KOPT-K1 (cell line): ENCODE data around the gene ACSF2.

Source experiments
- H3K27ac ChIP-seq: fragments of 200-600 bp; sonication (generic); 2 replicates; pipeline ENCODE4 v1.5.1; 2016; ENCODE audit warnings: antibody characterized with exemption, mild to moderate bottlenecking, low read depth, low read length; ENCODE audit not compliant: poor library complexity, severe bottlenecking
- H3K36me3 ChIP-seq: fragments of 200-600 bp; sonication (generic); 2 replicates; pipeline ENCODE4 v1.5.1; 2017; ENCODE audit warnings: antibody characterized with exemption, mild to moderate bottlenecking, low read length, moderate library complexity; ENCODE audit not compliant: insufficient read depth
- H3K9me3 ChIP-seq: fragments of 200-600 bp; sonication (generic); 2 replicates; pipeline ENCODE4 v1.5.1; 2017; ENCODE audit warnings: antibody characterized with exemption, low read length, mild to moderate bottlenecking; ENCODE audit not compliant: insufficient read depth, poor library complexity, severe bottlenecking

ACSF2 gene

DNA sequence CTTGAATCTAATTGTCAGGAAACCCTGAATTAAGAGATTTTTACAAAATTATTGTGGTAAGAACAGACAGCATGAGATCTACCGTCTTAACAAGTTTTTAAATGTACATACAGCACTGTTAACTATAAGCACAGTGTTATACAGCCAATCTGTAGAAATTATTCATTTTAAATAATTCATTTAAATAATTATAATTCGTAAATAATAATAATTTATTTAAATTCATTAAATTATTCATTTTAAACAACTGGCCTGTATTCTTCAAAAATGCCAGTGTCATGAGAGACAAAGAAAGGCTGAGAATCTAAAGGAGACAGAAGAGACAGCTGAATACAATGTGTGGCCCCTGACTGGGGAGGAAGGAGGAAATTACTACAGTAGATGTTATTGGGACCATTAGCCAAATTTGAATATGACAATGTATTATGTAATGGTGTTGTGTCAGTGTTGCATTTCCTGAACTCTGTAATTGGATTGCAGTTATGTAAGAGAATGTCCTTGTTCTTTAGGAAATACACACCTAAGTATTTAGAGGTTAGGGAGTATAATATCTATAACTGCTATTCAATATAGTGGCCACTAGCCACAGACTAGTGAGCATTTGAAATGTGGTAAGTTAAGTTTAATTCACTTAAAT, 55.0 kb downstream of the ACSF2 start:
- H3K27ac ChIP-seq: no peak overlapping the region
- H3K9me3 ChIP-seq: no peaks in the 10 kb centered on the region
- H3K36me3 ChIP-seq: peaks cover 47% of the 10 kb centered on the region

GRCh38 chr17:50481648-50482047, 55.6 kb downstream of the ACSF2 start:
- no peaks in the 10 kb centered on the region for H3K9me3 ChIP-seq
- peaks cover 50% of the 10 kb centered on the region for H3K36me3 ChIP-seq
- no peak overlapping the region for H3K27ac ChIP-seq

- H3K27ac ChIP-seq: no peak overlapping the region
Measured at GRCh38 chr17:50482110-50482509, 56.1 kb downstream of the ACSF2 start.

GRCh38 chr17:50482516-50482915, 56.5 kb downstream of the ACSF2 start:
- no peaks in the 10 kb centered on the region for H3K9me3 ChIP-seq
- H3K27ac ChIP-seq: no peak overlapping the region
- peaks cover 59% of the 10 kb centered on the region for H3K36me3 ChIP-seq

More at GRCh38 chr17:50482110-50482509, 56.1 kb downstream of the ACSF2 start:
- H3K36me3 ChIP-seq: peaks cover 55% of the 10 kb centered on the region
- H3K9me3 ChIP-seq: no peaks in the 10 kb centered on the region

DNA sequence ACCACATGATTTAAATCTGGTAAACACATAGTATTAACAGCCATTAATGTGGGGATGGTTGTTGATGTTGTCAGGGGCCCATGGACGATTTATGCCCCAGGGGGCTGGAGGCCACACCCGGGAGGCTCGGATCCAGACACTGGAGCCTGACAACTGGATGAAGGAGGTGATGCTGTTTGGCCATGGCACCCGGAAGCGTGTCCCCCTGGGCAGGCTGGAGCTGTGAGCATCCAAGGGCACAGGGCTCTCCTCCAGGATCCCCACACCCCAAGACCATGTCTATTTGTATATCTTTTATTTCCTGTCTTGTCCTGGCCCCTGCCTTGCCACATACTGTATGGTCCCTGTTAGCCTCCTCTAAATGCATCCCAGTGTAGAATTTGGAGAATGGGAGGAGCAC, 57.2 kb downstream of the ACSF2 start:
- no peaks in the 10 kb centered on the region for H3K9me3 ChIP-seq
- peaks cover 64% of the 10 kb centered on the region for H3K36me3 ChIP-seq
- H3K27ac ChIP-seq: no peak overlapping the region

GRCh38 chr17:50484386-50485155, 58.6 kb downstream of the ACSF2 start:
- Histone ChIP-seq H3K9me3 (no peaks in the 10 kb centered on the region), H3K36me3 (peaks cover 66% of the 10 kb centered on the region), H3K27ac (no peak overlapping the region)

- H3K27ac ChIP-seq: no peak overlapping the region
Measured at GRCh38 chr17:50487213-50488096, 61.4 kb downstream of the ACSF2 start.

GRCh38 chr17:50488880-50489279, 62.9 kb downstream of the ACSF2 start:
- Histone ChIP-seq H3K9me3 (no peaks in the 10 kb centered on the region), H3K36me3 (peaks cover 40% of the 10 kb centered on the region)

More at GRCh38 chr17:50487213-50488096, 61.4 kb downstream of the ACSF2 start:
- peaks cover 53% of the 10 kb centered on the region for H3K36me3 ChIP-seq
- no peaks in the 10 kb centered on the region for H3K9me3 ChIP-seq

DNA sequence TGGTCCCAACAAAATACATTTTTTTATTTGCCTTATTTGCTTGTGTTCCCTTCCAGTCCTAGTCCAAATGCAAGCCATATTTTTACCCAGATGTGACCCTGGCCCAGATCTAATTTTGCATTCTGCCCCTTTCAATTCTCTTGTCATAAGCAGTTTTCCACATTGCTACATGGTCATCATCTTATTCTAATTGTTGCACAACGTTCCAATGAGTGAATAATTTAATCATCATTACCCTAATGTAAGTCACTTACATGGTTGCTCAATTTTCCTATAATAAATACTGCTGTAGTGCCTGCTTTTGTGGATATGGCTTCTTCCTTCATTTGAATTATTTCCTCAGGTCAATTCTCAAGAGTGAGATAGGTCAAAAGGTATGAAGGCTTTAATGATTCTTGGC, 65.5 kb downstream of the ACSF2 start:
- Histone ChIP-seq H3K9me3 (no peaks in the 10 kb centered on the region), H3K36me3 (peaks cover 16% of the 10 kb centered on the region; the same call in 1 of the 2 replicates), H3K27ac (no peak overlapping the region)

More at GRCh38 chr17:50488880-50489279, 62.9 kb downstream of the ACSF2 start:
- H3K27ac ChIP-seq: no peak overlapping the region

- peaks cover 10% of the 10 kb centered on the region; the same call in 1 of the 2 replicates for H3K36me3 ChIP-seq
- no peak overlapping the region for H3K27ac ChIP-seq
- no peaks in the 10 kb centered on the region for H3K9me3 ChIP-seq
Measured at GRCh38 chr17:50492214-50492613, 66.2 kb downstream of the ACSF2 start.

- H3K36me3 ChIP-seq: no peaks in the 10 kb centered on the region
- no peaks in the 10 kb centered on the region for H3K9me3 ChIP-seq
- no peak overlapping the region for H3K27ac ChIP-seq
Measured at GRCh38 chr17:50493744-50494143, 67.7 kb downstream of the ACSF2 start.

GRCh38 chr17:50495217-50495823, 69.3 kb downstream of the ACSF2 start:
- Histone ChIP-seq H3K27ac (no peak overlapping the region), H3K9me3 (no peaks in the 10 kb centered on the region), H3K36me3 (no peaks in the 10 kb centered on the region)

GRCh38 chr17:50495918-50496317, 69.9 kb downstream of the ACSF2 start:
- Histone ChIP-seq H3K27ac (no peak overlapping the region), H3K9me3 (no peaks in the 10 kb centered on the region), H3K36me3 (no peaks in the 10 kb centered on the region)

DNA sequence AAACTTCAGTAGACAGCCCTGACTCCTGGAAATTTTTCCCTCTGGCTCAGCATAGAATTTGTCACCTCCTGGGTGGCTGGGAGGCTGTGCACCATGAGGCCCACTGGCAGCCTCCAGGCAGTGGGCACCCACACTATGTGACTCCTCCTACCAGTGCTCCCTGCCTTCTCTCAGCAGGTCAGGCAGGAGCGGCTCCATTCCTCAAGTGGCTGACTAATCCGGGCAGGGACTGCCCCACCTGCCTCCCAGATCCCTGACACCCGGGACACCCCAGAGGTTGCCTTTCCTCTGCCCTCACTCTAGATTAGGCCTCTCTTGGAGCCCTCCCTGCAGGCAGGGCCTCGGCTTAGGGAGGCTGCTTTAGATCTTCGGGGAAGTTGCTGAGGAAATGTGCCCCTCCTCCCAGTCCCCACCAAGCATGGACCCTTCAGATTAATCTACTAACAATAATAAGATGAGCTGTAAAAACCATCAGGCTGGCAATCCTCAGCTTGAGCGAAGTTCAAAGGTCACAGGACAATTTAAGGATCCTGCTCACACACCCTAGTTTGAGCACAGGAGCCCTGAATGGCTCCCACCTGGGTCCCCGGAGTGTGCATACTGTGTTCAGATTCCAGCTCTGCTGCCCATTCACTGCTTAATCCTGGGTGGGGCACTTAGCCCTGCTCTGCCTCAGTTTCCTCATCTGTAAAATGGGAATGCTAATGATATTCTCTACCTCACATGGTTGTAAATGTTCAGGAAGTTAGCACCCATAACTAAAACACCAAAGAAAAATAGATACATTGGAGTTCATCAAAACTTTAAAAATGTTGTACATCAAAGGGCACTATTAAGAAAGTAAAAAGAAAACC, 72.2 kb downstream of the ACSF2 start:
- Histone ChIP-seq H3K36me3 (no peaks in the 10 kb centered on the region), H3K27ac (no peak overlapping the region), H3K9me3 (no peaks in the 10 kb centered on the region)
